Activated naive CD8-positive, alpha-beta T cell treated with anti-CD3 and anti-CD28 coated beads, Interleukin-2, amount 10 ng/mL, durations not matched to agents 7 days and 5 days (primary cell): ENCODE measurements around the gene WDFY4. TPM values are rescaled to one million over a fixed set of nuclear protein-coding genes. Genes with fewer than 3 reads are reported as not detected.
A peak's percentile ranks its signal among the peaks of the same experiment; 100 is the strongest.

Experiments used
- ATAC-seq: fragments of 150-1000 bp; cut with Tn5 transposase; one replicate; pipeline ENCODE4 v1.10.0; 2021; ENCODE audit warnings: low read depth, moderate library complexity
- POLR2A ChIA-PET: fragments of 350-600 bp; sonication (Branson Sonifier 250); formaldehyde crosslinking; loops from one replicate; lab custom pipeline; 2021; ENCODE audit warnings: antibody characterized with exemption; lab: Charles Lee
- DNase-seq: peaks from one replicate; pipeline ENCODE4 v3.0.0; 2021
- H3K27ac Mint-ChIP-seq: one replicate; pipeline ENCODE4 v1.8.0; 2022; ENCODE audit warnings: mild to moderate bottlenecking, mixed read lengths
- H3K27me3 Mint-ChIP-seq: one replicate; pipeline ENCODE4 v1.8.0; 2022; ENCODE audit warnings: mild to moderate bottlenecking, moderate library complexity, mixed read lengths
- H3K36me3 Mint-ChIP-seq: one replicate; pipeline ENCODE4 v1.8.0; 2021; ENCODE audit warnings: mild to moderate bottlenecking, mixed read lengths
- H3K4me1 Mint-ChIP-seq: one replicate; pipeline ENCODE4 v1.8.0; 2021; ENCODE audit warnings: mixed read lengths
- H3K4me3 Mint-ChIP-seq: one replicate; pipeline ENCODE4 v1.8.0; 2022; ENCODE audit warnings: mild to moderate bottlenecking, moderate library complexity, mixed read lengths
- H3K9me3 Mint-ChIP-seq: one replicate; pipeline ENCODE4 v1.8.0; 2021; ENCODE audit warnings: mixed read lengths
- total RNA-seq, 2 experiments: library from RNA; stranded (reverse); gene quantifications; one replicate each; pipeline ENCODE4 v1.2.3, GENCODE V29; 2021

Gene WDFY4
- total RNA-seq, 2 experiments from 2014 or later, result 1.5 to 2.4 TPM

DNA sequence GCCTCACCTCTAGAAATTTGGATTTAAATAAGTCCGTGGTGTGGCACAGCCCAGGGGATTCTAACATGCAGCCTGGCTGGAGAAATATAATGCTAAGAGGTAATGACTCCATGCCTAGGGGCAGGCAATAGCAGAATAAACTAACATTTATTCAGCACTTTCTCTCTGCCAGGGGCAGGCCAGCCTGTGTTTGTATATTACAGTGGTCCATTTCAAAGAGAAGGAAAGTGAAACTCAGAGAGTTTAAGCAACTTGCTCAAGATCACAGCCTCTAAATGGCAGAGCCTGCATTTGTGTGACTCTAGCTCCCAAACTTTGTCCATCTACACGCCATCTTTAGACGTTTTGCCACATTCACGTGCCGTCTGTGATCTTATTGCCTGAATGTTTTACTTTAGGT, 261.7 kb downstream of the WDFY4 start:
- POLR2A ChIA-PET, result no interaction called here
- H3K4me1 Mint-ChIP-seq, result no peaks in the 10 kb centered on the region
- no peak overlapping the region for H3K27ac Mint-ChIP-seq
- peaks cover under 1% of the 10 kb centered on the region for H3K27me3 Mint-ChIP-seq
- no peaks in the 10 kb centered on the region for H3K36me3 Mint-ChIP-seq
- H3K4me3 Mint-ChIP-seq, result no peak overlapping the region
- no peak for DNase-seq
- no peak for ATAC-seq
- H3K9me3 Mint-ChIP-seq, result no peaks in the 10 kb centered on the region

GRCh38 chr10:48946891-48947500, 262.3 kb downstream of the WDFY4 start:
- no peak overlapping the region for H3K27ac Mint-ChIP-seq
- POLR2A ChIA-PET, result no interaction called here
- no peaks in the 10 kb centered on the region for H3K36me3 Mint-ChIP-seq
- H3K4me3 Mint-ChIP-seq, result no peak overlapping the region
- H3K9me3 Mint-ChIP-seq, result no peaks in the 10 kb centered on the region
- H3K4me1 Mint-ChIP-seq, result no peaks in the 10 kb centered on the region
- ATAC-seq, result no peak
- no peak for DNase-seq
- H3K27me3 Mint-ChIP-seq, result peaks cover 5% of the 10 kb centered on the region

- Mint-ChIP-seq H3K4me1 (peaks cover 1% of the 10 kb centered on the region), H3K27ac (no peak overlapping the region), H3K36me3 (no peaks in the 10 kb centered on the region), H3K9me3 (no peaks in the 10 kb centered on the region), H3K27me3 (peaks cover 5% of the 10 kb centered on the region), H3K4me3 (no peak overlapping the region)
- no peak for ATAC-seq
- POLR2A ChIA-PET, result no interaction called here
- DNase-seq, result no peak
Observed at GRCh38 chr10:48947690-48948469, 263.2 kb downstream of the WDFY4 start.

GRCh38 chr10:48948470-48949037, 263.9 kb downstream of the WDFY4 start:
- H3K4me1 Mint-ChIP-seq, result peaks cover 7% of the 10 kb centered on the region
- no peak for DNase-seq
- no peaks in the 10 kb centered on the region for H3K9me3 Mint-ChIP-seq
- no peaks in the 10 kb centered on the region for H3K36me3 Mint-ChIP-seq
- H3K27ac Mint-ChIP-seq, result no peak overlapping the region
- peaks cover 8% of the 10 kb centered on the region for H3K27me3 Mint-ChIP-seq
- H3K4me3 Mint-ChIP-seq, result no peak overlapping the region
- POLR2A ChIA-PET, result interaction anchor here (0.7 kb wide), 1 partner anchor 51 kb away, joined by 3 read pairs; no protein-coding TSS in a partner anchor
- ATAC-seq, result no peak

GRCh38 chr10:48951707-48952106, 267.0 kb downstream of the WDFY4 start:
- Mint-ChIP-seq H3K36me3 (no peaks in the 10 kb centered on the region), H3K4me3 (no peak overlapping the region), H3K27me3 (peaks cover 8% of the 10 kb centered on the region), H3K4me1 (peaks cover 7% of the 10 kb centered on the region), H3K27ac (no peak overlapping the region), H3K9me3 (no peaks in the 10 kb centered on the region)
- POLR2A ChIA-PET, result no interaction called here
- ATAC-seq (no peak), DNase-seq (no peak)

GRCh38 chr10:48957361-48958151, 272.9 kb downstream of the WDFY4 start:
- Mint-ChIP-seq H3K36me3 (no peaks in the 10 kb centered on the region), H3K27ac (no peak overlapping the region), H3K27me3 (peaks cover 8% of the 10 kb centered on the region), H3K9me3 (no peaks in the 10 kb centered on the region), H3K4me3 (no peak overlapping the region), H3K4me1 (peaks cover 7% of the 10 kb centered on the region)
- POLR2A ChIA-PET, result no interaction called here
- ATAC-seq, result no peak
- no peak for DNase-seq

DNA sequence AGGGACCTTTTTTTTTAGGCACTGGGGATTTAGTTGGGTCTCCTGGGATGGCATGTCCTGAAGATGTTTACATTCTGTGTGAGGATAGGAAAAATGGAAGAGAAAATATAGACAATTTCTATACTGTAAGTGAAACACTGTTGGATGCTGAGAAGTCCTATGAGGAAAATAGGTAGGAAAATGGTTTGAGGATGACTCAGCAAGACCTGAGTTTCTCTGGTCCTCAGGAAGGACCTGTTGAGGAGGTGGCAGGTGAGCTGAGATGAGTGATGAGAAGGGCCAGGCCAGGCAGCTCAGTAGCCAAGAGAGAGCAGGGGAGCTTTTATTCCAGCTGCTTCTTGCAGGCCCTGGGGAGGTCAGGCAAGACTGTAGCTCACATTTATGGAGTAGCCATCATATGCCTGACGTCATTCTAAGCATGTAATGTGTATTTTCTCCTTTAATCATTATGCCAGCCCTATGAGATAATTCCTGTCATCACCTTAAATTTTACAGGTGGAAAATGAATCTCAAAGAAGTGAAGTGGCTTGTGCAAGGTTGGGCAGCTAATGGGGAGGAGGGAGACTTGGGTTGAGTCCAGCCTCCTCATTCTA, 274.0 kb downstream of the WDFY4 start:
- no peak for DNase-seq
- no peak for ATAC-seq

GRCh38 chr10:48964038-48964437, 279.4 kb downstream of the WDFY4 start:
- H3K27me3 Mint-ChIP-seq, result peaks cover 12% of the 10 kb centered on the region
- DNase-seq, result no peak
- no peak for ATAC-seq
- peaks cover 2% of the 10 kb centered on the region for H3K4me1 Mint-ChIP-seq
- no peaks in the 10 kb centered on the region for H3K36me3 Mint-ChIP-seq
- POLR2A ChIA-PET, result no interaction called here
- no peak overlapping the region for H3K4me3 Mint-ChIP-seq
- no peak overlapping the region for H3K27ac Mint-ChIP-seq
- H3K9me3 Mint-ChIP-seq, result no peaks in the 10 kb centered on the region

More for the DNA sequence above, 274.0 kb downstream of the WDFY4 start:
- no peak overlapping the region for H3K4me3 Mint-ChIP-seq
- POLR2A ChIA-PET, result no interaction called here
- H3K27ac Mint-ChIP-seq, result no peak overlapping the region
- H3K27me3 Mint-ChIP-seq, result peaks cover 5% of the 10 kb centered on the region
- no peaks in the 10 kb centered on the region for H3K36me3 Mint-ChIP-seq
- H3K9me3 Mint-ChIP-seq, result no peaks in the 10 kb centered on the region
- H3K4me1 Mint-ChIP-seq, result no peaks in the 10 kb centered on the region

GRCh38 chr10:48965460-48965859, 280.8 kb downstream of the WDFY4 start:
- ATAC-seq, result no peak
- POLR2A ChIA-PET, result no interaction called here
- H3K4me3 Mint-ChIP-seq, result no peak overlapping the region

DNA sequence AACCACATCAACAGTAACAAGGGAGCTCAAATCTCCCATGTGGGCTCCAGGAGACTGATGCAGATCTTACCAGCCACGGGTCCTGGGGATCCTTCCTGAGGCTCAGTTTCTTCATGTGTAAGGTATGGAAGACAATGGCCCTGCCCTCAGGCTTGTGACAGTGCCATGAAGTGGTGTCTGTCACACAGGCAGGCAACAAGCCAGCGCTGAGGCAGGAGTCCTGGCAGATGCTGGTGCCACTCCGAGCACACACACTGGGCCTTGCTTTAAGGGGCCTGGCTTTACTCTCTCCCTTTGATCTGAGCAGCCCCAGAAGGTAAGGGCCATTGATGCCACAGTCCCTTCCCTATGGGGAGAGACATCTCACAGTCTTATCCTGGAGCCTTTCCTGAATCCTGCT, 283.4 kb downstream of the WDFY4 start:
- Mint-ChIP-seq H3K27ac (no peak overlapping the region), H3K4me3 (no peak overlapping the region), H3K36me3 (no peaks in the 10 kb centered on the region), H3K9me3 (no peaks in the 10 kb centered on the region), H3K27me3 (peaks cover 7% of the 10 kb centered on the region), H3K4me1 (peaks cover 7% of the 10 kb centered on the region)
- no peak for ATAC-seq
- DNase-seq, result no peak
- POLR2A ChIA-PET, result no interaction called here

More at GRCh38 chr10:48965460-48965859, 280.8 kb downstream of the WDFY4 start:
- H3K9me3 Mint-ChIP-seq, result no peaks in the 10 kb centered on the region
- H3K4me1 Mint-ChIP-seq, result peaks cover 3% of the 10 kb centered on the region
- H3K27ac Mint-ChIP-seq, result no peak overlapping the region
- H3K27me3 Mint-ChIP-seq, result peaks cover 12% of the 10 kb centered on the region
- no peak for DNase-seq
- no peaks in the 10 kb centered on the region for H3K36me3 Mint-ChIP-seq

- peaks cover 7% of the 10 kb centered on the region for H3K4me1 Mint-ChIP-seq
- POLR2A ChIA-PET, result no interaction called here
- H3K9me3 Mint-ChIP-seq, result no peaks in the 10 kb centered on the region
- no peak overlapping the region for H3K27ac Mint-ChIP-seq
- DNase-seq (no peak), ATAC-seq (no peak)
- H3K36me3 Mint-ChIP-seq, result no peaks in the 10 kb centered on the region
- H3K4me3 Mint-ChIP-seq, result no peak overlapping the region
- peaks cover 7% of the 10 kb centered on the region for H3K27me3 Mint-ChIP-seq
Observed at GRCh38 chr10:48970046-48970445, 285.4 kb downstream of the WDFY4 start.

GRCh38 chr10:48970654-48971053, 286.0 kb downstream of the WDFY4 start:
- no peak overlapping the region for H3K27ac Mint-ChIP-seq
- no peaks in the 10 kb centered on the region for H3K36me3 Mint-ChIP-seq
- ATAC-seq (peak; percentile 50), DNase-seq (no peak)
- no peak overlapping the region for H3K4me3 Mint-ChIP-seq
- POLR2A ChIA-PET, result no interaction called here
- H3K9me3 Mint-ChIP-seq, result no peaks in the 10 kb centered on the region
- peaks cover 7% of the 10 kb centered on the region for H3K4me1 Mint-ChIP-seq
- H3K27me3 Mint-ChIP-seq, result peaks cover 7% of the 10 kb centered on the region

GRCh38 chr10:48973065-48973464, 288.4 kb downstream of the WDFY4 start:
- no peak overlapping the region for H3K4me3 Mint-ChIP-seq
- no peak for DNase-seq
- H3K9me3 Mint-ChIP-seq, result no peaks in the 10 kb centered on the region
- POLR2A ChIA-PET, result no interaction called here
- no peak overlapping the region for H3K27ac Mint-ChIP-seq
- ATAC-seq, result no peak
- H3K4me1 Mint-ChIP-seq, result peaks cover 6% of the 10 kb centered on the region
- no peaks in the 10 kb centered on the region for H3K27me3 Mint-ChIP-seq
- no peaks in the 10 kb centered on the region for H3K36me3 Mint-ChIP-seq
